ENCODE measurements around the gene HDAC7.

HDAC7 gene

DNA sequence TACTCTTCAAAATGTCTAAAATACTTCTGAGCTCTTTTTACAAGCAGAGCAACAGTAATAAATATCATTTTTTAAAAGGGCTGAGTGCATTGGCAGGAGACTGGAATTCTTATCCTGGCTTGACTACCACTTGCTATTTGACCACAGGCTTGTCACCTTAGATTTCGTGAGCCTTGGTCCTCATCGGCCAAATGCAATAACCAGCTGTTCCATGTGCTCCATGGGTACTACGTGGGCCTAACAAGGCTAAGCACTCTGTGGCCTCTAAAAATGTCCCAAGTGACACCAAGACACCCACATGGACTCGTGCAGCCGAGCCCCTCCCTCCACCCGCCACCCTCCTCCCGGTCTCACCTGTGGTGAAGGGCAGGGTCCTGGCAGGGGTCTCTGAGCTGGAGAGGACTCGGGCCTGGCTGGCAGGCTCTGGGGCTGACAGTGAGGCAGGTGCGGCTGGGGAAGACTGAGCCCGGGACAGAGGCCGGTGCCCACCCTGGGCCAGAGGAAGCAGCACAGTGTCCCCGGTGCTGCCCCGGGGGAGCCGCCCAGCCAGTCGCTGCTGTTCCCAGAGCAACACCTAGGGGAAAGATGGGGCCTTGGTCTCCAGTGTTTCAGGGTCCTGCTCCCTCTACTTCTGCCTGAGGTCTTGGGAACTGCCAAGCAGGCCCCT, 26.6 kb downstream of the HDAC7 start:
- DNase-seq (ENCODE audit: low read depth): no peak
- TF ChIP-seq, protein P1, sequence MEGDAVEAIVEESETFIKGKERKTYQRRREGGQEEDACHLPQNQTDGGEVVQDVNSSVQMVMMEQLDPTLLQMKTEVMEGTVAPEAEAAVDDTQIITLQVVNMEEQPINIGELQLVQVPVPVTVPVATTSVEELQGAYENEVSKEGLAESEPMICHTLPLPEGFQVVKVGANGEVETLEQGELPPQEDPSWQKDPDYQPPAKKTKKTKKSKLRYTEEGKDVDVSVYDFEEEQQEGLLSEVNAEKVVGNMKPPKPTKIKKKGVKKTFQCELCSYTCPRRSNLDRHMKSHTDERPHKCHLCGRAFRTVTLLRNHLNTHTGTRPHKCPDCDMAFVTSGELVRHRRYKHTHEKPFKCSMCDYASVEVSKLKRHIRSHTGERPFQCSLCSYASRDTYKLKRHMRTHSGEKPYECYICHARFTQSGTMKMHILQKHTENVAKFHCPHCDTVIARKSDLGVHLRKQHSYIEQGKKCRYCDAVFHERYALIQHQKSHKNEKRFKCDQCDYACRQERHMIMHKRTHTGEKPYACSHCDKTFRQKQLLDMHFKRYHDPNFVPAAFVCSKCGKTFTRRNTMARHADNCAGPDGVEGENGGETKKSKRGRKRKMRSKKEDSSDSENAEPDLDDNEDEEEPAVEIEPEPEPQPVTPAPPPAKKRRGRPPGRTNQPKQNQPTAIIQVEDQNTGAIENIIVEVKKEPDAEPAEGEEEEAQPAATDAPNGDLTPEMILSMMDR (conservative IDR thresholded peaks at IDR 0.05; ENCODE audit: low read length): no peak
- no peak overlapping the region for H3K4me3 ChIP-seq (ENCODE audit: low read length)

DNA sequence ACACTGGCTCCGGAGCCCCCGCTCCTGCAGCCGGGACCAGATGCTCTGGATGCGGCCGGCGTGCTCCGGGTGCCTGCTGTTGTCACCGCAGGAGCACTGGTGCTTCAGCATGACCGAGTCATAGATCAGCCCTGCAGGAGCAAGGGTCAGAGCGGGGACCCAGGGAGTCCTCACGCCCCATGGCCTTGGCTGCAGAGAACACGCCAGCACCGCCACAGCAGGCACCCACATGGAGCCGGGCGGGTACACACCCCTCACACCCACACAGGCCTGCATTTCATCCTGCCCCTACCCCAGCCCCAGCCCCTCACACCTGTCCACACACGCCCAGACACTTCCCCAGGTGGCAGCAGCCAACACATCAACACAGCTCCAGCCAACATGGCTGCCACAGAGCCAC, 27.8 kb downstream of the HDAC7 start:
- DNase-seq (ENCODE audit: low read depth): no peak
- TF ChIP-seq, protein P1 (conservative IDR thresholded peaks at IDR 0.05; ENCODE audit: low read length): no peak
- no peak overlapping the region for H3K4me3 ChIP-seq (ENCODE audit: low read length)

DNA sequence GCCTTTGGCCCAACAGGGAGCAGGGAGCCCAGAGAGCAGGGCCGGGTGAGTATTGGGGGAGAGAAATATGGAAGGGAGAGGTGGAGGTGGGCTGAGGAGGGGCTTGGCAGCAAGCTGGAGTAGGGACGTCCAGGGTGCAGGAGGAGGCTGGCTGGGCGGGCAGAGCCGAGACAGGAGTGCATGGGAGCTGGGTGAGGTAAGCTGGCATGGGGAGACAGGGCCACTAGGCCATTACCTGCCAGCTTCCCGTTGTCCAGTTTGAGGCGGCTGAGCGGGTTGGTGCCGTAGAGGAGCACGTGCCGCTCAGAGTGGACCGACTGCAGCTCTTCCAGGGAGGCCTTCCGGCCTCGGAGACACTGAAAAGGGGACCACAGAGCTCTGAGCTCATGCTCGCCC, 28.4 kb downstream of the HDAC7 start:
- TF ChIP-seq, protein P1 (conservative IDR thresholded peaks at IDR 0.05; ENCODE audit: low read length): no peak
- no peak overlapping the region for H3K4me3 ChIP-seq (ENCODE audit: low read length)
- DNase-seq (ENCODE audit: low read depth): no peak

DNA sequence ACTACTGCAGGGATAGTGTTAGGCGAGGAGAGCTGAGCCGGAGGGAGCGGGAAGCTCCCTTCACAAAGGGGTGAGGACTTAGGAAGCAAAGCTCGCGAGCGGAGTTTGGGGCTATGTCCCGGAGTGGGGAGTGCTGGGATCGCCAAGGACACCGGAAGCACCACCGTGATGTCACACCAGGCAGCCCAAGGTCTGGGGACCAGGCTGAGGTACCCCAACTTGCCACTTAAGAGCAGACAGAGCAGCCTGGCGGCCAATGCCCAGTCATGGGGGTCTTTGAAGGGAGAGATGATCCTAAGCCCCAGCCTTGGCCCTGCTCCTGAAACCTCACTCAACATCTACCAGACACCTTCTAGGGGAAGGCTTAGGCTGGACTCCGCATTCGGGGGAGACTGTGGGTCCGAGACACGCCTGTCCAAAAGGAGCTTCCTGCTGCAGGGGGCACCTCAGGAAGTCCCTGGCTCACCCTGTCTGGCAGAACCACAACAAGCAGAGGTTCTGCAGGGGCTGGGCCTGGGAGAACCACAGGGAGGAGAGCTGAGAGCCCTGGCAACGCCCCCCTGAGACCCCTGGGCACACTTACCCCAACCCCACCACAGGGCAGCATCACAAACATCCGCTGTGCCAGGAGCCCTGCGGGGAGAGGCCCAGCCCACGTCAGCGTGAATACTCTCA, 28.9 kb downstream of the HDAC7 start:
- DNase-seq (ENCODE audit: low read depth): no peak
- TF ChIP-seq, protein P1 (conservative IDR thresholded peaks at IDR 0.05; ENCODE audit: low read length): no peak
- H3K4me3 ChIP-seq (ENCODE audit: low read length): no peak overlapping the region

DNA sequence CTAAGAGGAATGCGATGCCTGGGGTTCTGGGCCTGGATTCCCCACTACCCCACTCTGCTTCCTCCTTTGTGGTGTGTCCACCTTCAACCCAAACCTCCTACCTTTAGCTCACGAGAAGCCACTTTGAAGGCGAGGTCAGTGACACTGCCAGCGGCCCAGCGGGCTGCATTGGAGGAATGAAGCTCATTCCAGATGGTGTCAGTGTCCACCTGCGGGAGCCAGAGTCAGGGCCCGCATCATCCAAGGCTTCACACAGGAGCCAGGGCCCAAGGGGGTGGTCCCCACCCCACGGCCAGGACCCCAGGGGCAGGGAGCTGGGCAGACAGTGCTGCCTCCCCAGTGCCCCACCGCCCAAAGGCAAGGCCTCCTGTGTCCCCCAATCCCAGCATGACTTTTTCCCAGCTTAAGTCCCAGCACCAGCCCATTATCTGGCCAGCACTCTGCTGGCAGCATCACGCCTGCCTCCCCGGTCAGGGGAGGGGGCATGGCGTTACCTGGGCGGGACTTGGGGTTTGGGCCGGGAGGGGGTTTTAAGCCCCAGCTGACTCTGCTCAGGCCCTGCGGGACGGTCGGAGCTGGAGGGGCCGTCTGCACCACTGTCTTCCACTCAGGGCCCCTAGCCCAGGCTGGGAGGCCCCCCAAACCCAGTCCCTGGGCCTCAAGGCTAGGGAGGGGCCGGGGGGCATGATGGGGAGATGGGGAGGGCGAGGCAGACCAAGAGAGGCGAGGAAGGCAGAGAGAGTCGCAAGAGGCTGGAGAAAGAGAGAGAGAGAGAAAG, 29.8 kb downstream of the HDAC7 start:
- TF ChIP-seq, protein P1 (conservative IDR thresholded peaks at IDR 0.05; ENCODE audit: low read length): no peak
- no peak for DNase-seq (ENCODE audit: low read depth)
- H3K4me3 ChIP-seq (ENCODE audit: low read length): no peak overlapping the region

DNA sequence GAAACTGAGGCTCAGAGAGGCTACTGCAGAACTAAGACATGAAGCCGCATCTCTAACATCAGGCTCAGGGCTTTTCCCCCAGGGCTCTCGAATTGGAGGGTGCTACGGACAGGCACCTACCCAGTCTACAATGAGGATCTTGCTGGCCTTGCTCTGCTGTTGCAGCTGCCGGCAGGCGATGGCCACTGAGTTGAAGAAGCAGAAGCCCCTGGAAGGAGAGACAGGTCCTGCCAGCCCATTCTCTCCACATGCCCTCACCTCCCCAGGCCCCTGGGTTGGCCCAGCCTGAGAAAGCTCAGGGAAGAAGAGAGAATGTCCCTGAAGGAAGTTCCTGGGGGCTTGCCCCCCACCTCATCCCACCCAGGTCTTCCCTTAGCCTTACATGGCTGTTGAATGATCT, 30.6 kb downstream of the HDAC7 start:
- DNase-seq (ENCODE audit: low read depth): no peak
- TF ChIP-seq, protein P1 (conservative IDR thresholded peaks at IDR 0.05; ENCODE audit: low read length): no peak
- H3K4me3 ChIP-seq (ENCODE audit: low read length): no peak overlapping the region
